AG10803 (cell line): ENCODE results near the gene ZNF619.

Experiments
- DNase-seq: peaks from one replicate; pipeline ENCODE4 v3.0.0; 2010; ENCODE audit warnings: low read depth
- H3K4me3 ChIP-seq: 2 replicates; pipeline ENCODE4 v1.5.1; 2011; ENCODE audit warnings: mild to moderate bottlenecking, low read length, control low read depth
- CTCF ChIP-seq: conservative IDR thresholded peaks from 2 replicates; pipeline ENCODE4 v1.5.1; 2011; ENCODE audit warnings: mild to moderate bottlenecking, low read length, control low read depth, inconsistent platforms

ZNF619 gene

GRCh38 chr3:40528426-40528825 lies 51.5 kb downstream of the ZNF619 start:
- DNase-seq = no peak
- TF ChIP-seq CTCF = no peak
- H3K4me3 ChIP-seq = no peak overlapping the region

GRCh38 chr3:40532252-40532651 lies 55.3 kb downstream of the ZNF619 start:
- no peak for TF ChIP-seq CTCF
- no peak overlapping the region for H3K4me3 ChIP-seq
- no peak for DNase-seq

GRCh38 chr3:40534283-40534682 lies 57.4 kb downstream of the ZNF619 start:
- TF ChIP-seq CTCF = no peak
- no peak overlapping the region for H3K4me3 ChIP-seq
- no peak for DNase-seq
